HG02763 (cell line): ENCODE results near the gene HIGD1A.

Experiments
- ATAC-seq: cut with Tn5 transposase; IDR thresholded peaks from one replicate; pipeline ENCODE4 v1.9.1; 2021; ENCODE audit warnings: mild to moderate bottlenecking, moderate library complexity; ENCODE audit not compliant: unreplicated experiment

Gene HIGD1A

DNA sequence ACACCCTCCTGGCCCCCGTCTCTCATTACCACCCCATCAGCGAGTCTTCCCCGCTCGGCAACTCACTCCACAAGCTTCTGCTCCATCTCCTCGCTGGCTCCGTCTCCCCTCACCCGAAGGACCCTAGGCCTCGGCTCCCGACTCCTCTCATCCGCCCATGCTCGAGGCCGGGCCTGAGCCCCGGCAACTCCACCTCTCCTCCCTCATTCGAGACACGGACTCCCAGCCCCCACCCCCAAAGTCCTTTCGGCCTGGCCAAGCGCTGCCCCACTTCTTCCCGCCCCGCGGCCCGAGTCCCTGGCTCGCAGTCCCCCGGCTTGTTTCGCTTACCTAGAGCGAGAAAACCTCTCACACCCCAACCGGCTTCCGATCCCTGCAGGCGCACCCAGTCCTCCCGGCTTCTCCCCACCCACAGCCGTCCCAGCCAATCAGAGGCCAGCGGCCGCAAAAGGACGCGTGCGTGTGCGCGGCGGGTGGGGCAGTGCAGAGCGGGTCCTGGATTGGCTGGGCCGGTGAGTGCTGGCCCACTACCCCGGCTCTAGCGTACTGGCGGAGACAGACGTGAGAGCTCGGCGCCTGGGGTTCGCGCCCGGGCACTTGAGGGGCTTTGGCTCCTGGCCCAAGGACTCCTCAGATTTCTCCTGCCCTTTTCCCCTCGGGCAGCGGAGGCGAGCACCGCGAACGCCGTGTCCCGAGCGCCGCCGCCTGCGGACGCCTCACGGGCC lies at the start of gene HIGD1A:
TSS of gene HIGD1A (minus strand) at position 385 of the 725 bp plus-strand sequence. CDS start 10,237 bp downstream, outside the sequence.
- ATAC-seq, result peak; percentile 99

DNA sequence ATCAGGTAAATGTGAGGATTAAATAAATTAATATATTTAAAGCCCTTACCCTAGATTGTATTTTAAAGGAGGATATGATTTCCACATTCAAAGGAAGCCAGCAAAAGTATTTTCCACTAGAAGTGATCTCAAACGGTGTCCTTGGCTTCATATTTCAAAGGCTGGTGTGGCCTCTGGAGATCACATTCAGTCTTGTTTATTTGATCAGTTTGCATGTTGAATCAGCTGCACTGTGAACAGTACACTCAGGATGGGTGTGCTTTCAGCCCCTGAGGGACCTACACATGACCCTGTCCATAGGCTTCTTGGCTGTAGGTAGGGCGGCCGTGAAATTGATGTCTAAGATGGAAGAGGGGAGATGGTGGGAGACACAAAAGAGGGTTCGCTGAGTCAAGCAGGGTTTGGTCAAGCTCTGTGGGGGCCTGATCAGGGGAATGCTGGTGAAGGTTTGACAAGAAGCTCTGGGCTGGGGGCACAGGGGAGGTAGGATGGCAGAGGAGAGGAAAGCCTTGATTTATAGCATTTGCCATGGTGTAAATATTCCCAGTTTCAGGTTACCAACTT lies 49.5 kb upstream of the HIGD1A start:
- no peak for ATAC-seq

DNA sequence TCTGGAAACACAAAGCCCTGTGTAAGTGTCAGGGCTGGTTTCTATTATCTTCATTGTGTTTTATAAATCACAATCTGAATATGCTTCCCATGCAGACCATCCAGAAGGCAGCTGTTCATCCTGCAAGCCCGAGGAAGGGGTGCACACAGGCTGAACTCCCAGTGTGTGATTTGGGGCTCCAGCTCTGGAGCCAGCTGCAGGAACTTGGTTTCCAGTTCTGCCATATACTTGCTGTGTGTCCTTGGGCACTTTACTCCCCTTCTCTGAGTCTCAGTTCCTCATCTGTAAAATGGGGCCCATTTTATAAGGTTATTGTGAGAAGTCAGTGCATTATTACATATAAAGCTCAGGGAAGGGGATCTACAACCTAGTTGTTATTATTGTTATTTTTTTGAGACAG lies 48.8 kb upstream of the HIGD1A start:
- no peak for ATAC-seq

DNA sequence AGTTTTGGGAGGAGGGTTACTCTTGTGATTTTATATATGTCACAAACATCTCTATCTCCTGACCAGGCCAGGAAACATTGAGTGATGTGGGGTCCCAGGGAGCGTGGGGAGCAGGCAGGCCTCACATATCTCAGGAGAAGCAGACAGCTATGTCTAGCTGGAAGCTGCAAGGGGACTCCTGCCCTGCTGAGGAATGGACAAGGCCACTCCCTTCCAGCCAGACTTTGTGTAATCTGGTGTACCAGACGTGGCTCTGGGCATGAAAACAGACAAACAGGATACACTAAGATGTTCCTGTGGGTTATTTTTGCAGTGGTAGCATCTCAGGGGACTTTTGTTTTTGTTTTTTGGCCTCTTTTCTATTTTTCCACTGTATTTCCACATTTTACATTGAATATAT lies 48.2 kb upstream of the HIGD1A start:
- ATAC-seq, result no peak

DNA sequence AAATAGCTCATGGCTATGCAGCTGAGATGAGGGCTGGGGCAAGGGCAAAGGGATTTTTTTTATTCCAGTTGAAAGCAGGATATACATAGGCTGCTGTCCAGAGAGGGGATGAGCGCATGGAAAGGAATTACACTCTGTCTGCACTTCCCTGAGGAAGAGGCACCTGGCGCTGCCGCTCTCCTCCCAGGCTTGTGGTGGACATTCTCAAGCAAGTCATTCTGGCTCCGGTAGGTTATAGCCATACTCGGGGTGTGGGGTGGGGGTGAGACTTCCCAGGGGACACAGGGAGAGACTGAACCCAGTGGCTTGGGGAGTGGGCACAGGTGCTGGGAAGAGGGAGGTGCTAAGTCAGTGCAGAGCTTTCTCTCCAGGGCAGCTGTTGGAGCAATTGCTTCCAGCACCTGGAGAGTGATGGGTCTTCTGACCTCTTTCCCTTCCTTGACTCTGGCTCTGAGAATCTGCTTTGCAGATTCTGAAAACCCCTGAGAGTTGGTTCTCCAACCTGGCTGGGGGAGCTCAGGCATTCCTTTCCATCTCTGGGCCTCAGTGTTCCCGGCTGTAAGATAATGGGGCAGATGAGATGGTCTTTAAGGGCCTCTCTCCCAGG lies 47.0 kb upstream of the HIGD1A start:
- no peak for ATAC-seq

DNA sequence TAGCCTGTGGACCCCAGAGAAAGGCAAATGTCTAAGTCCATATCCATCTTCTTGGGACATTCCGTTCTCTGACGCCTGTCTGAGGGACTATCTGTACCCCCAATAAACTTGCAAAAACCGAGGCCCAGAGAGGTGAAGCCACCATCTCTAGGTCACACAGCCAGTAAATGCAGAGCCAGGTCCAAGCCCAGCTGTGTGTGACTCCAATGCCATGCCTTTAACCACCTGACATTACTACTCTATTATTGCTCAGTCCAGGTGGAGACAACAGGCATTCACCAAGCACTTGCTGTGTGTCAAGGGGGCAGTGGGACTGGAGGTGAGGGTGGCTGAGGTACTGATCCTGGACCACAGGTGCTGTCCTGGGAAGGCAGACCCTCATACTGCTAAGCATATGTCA lies 46.0 kb upstream of the HIGD1A start:
- no peak for ATAC-seq

DNA sequence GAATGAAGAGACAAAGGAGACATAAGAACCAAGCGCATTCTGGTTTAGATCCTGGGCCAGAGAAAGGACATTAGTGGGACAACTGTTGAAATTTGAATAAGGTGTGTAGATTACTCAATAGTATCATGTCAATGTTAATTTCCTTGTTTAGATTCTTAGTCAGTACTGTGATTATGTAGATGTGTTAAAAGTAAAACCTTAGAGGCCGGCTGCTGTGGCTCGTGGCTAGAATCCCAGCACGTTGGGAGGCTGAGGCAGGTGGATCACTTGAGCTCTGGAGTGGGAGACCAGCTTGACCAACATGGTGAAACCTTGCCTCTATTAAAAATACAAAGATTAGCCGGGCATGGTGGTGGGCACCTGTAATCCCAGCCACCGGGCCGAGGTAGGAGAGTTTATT lies 44.7 kb upstream of the HIGD1A start:
- no peak for ATAC-seq

DNA sequence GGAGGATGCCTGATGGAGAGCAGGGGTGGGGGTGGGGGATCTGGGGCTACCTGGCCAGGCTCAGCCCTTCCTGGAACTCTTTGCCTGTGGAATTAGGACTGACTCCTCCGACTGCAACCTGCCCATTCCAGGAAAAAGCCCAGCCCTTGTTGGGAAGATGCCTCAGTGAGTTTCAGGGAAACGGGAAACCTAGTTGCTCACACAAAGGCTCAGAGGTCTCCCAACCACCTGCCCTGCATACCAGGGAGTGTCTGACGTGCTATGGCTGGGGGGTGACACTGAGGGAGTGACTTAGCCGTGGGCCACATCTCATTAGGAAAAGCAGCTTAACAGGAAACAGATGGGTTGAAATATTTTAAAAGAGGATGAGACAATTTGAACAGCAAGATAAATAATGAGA lies 43.4 kb upstream of the HIGD1A start:
- no peak for ATAC-seq

DNA sequence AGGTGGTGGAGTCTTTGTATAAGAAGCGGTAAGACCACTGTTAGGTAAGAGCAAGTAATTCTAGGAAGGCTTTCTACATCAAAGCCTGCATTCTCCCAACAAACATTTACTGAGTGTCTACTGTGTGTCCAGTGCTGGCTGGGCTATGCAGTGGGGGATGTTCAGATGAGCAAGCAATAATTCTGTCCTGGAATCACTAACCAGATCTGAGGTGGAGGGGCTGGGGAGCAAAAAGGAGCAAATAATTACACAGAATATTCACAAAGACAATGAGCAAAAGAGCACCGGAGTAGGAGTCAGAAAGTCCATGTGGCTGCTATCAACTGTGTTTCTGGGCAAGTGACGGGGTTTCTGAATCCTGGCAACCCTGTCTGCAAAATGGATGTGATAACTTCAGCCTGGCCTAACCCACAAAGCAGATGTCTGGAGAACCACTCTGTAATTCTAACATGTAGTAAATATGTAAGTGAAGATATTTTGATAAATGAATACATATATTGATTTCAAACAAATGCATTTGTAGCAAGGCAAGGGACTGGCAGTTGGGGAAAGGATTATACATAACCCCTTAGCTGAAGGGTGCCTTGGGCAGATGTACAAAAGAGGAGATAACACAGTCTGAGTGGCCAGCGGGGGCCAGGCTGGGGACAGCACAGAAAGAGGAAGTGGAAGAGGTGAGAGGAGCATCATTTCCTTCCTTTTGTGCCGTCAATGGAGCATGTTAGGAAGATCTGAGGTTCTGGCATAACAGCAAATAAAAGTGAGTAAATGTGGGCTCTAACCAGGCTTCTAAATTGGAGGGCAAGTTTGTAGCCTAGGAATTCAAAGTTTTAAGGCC lies 42.6 kb upstream of the HIGD1A start:
- ATAC-seq, result no peak

DNA sequence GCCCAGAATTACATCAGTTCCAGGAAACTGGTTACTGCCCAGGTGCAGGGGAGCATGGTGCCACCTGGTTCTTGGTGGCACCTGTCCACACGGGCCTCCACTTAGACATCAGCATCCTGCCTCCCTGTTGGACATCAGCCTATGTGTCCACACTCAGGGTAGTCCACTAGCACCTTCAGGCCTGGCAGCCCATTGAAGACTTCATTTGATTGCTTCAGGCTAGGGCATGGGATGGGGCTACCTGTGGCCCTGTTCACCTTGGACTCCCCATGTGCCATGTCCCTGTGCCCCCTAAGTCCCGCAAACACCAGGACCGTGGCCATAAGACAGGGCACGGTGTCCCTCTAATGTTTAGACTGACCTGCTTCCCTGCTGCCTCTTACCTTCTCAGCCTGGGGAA lies 40.5 kb upstream of the HIGD1A start:
- no peak for ATAC-seq

DNA sequence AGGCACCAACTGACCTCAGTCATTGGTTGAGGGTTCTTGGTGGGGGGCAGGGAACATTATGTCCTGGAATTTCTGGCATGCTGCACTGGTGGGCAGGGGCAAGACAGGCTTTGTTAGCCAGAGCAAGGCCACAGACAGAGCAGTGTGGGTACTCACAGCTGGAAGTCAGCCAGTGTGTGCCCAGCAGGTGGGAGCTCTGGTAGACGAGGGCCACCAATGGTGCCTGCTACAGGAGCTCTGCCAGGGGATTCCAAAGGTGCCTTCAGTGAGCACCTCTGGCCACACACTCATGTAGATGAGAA lies 40.1 kb upstream of the HIGD1A start:
- ATAC-seq, result no peak

DNA sequence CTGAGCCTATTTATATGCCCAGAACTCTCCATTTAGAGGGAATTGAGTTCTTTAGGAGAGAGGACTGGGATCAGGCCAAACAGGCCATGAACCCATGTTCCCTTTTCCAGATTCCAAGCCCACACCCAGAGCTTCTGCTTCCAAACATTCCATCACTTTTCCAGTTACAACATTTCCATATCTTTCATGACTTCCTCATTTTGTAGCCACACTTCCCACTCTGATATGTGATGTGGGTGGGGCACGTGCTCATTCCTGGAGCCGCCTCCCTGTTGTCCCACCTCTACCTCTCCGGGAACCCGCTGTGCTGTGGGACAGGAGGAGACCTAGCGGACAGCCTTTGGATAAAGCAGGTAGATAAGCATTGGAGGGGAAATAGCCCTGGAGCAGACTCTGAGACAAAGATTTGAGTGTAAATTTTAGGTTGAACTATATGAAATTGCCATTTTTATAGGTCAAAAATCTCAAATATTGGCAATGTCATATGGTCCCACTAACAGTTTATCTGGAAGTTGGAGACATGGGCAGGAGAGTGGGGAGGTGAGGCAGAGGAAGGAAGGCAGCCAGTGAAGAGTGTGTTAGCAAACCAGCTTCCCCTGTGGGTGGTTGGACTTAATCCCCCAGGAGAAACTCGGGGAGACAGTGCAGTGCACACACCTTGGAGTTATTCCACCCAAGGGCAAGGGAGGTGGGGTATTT lies 39.6 kb upstream of the HIGD1A start:
- ATAC-seq, result no peak

DNA sequence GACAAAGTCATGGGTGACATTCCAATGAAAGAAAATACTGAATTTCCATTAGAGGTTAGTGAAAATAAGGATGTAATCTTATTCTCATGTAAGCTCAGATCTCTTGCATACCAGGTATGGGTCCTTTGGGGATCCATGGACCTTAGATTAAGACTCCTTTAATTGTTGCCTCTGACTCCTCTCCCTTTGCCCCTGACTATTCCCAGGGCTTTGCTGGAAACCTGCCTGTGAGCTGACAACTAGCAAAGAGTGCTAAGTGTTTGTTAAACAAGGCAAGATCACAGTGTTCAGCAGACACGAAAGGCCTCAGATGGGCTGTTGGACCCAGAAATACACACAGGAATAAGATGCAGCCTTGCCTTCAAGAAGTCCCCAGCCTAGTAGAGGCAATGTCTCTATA lies 37.0 kb upstream of the HIGD1A start:
- no peak for ATAC-seq

DNA sequence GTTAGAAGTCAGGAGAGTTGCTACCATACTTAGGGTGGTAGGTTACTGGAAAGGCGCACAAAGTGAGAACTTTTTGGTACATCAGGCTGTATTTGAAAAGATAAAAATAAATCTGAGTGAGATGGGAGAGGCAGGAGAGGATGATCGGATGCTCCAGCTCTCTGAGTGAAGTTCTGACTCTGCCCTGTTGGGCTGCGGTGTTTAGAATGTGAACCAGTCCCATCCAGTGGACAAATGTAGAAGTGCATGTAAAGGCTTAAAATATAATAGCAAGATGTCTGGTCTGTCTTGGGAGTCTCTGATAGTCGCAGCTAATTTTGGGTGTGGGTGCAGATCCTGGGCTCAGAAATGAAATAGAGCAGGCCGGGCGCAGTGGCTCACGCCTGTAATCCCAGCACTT lies 35.3 kb upstream of the HIGD1A start:
- ATAC-seq, result peak; percentile 83

DNA sequence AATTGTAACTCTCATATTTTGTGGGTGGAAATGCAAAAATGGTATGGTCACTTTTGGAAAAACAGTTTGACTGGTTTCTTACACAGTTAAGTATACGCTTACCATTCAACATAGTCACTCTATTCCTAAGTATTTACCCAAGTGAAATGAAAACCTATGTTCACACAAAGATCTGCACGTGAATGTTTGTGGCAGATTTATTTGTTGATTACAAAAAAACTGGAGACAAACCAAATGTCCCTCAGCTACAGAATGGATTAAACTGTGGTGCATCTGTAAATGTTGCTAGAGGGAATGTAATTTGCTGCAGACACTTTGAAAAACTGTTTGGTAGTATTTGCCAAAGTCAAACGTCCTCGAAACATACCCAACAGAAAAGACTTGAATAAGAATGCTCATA lies 34.3 kb upstream of the HIGD1A start:
- ATAC-seq, result no peak

DNA sequence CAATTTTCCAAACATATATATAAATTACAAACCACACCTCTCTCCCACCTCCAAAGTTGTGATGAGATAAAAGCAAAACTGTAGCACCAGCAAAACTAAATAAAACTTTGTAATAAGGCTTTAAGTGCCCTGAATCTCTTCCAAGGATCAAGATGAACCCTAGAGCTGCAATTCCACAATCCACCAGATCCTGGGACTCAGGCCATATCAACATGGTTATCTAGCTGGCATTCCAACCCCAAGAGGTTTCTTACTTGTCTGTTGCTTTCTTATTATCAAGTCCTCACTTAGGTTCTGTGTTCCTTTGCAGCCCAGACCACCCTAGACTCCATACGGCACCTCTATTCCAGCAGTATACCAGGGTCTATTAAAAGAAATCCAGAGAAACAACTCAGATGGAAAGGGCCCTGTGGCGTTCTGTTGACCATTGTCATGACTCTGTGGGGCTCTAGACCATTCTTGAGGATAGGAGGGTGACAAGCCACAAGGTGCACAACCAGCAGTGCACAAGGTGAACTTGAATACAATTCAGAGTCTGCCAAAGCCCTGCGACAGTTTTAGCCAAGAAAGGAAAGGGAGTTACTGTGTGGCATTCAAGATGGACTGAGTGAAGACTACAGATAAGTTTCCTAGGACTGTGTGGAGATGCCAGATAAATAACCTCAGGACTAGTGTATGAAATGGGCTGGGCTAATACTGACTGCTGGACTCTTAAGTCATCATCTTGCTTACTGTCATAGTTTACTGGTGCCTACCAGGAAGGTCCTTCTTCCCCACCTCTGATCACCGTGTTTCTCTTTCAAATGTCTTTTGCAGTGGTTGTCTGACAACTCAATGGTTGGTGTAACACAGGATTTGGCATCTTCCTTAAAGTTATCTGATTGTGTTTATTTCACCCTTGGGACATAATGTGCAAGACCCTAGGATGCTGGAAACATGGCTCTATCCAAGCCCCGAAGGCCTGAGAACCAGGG lies 32.1 kb upstream of the HIGD1A start:
- ATAC-seq, result no peak

DNA sequence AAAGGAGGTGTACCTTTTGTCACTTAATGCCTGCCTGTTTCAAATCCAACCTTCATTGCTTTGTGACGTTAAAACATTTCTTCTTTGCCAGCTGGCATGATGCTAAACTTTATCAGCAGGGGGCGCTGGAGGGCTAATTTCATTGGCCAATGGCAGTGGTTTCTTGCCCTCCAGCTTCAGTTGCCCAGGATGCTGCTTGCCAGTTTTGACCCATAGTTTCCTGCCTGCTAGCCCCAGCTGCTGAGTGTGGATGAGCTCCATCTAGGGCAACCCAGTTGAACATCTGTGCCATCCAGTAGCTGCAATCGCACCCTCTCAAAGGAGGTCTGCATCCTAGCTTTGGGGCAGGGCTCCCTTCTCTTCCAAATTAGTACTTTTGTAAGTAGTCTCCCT lies 27.0 kb upstream of the HIGD1A start:
- ATAC-seq, result no peak

DNA sequence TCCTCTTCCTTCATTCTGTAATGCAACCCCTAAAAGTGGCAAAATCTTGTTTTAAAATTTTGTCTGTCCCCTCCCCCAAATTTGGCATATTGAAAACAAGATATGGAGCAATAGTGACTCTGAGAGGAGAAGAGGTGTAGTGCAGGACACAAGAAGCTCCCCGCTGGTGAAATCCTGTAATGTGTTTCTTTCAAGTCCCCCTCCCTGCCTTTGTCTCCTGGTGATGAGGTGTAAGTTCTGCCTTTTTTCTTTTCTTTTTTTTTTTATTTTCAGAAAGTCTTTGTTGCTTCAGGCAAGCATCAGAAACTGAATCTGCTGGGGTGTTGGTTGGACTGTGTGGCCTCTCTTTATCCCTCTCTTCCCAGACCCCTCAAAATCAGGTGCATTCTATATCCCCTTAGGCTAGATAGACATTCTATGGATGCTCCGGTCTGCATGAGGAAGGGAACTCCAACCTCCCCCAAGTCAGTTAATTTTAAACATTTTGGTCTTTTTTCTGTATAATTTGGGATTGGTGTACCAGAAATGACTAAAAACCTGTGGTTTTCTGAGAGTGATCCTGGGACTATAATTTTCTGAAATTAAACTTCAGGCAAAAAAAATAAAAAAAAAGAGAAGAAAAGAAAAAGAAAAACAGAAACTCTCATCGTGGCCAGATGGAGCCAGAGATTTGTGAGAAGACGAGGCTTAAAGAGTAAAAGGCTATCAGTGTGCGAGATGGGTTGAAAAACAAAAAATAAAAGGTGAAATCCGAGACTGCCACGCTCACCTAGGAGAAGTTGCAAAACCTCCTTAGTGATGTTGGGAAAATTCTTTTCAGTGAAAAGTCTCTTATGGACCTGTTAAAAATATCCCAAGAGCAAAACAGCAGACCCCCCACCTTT lies 26.4 kb upstream of the HIGD1A start:
- ATAC-seq, result no peak
